Smooth muscle cell (in vitro differentiated cells): ENCODE data around the gene SCRN1. TPM values are rescaled to one million over a fixed set of nuclear protein-coding genes. Genes with fewer than 3 reads are reported as not detected.

Experiments
- polyA plus RNA-seq: library from polyadenylated mRNA; unstranded; fragments of >200 nt; fragmentation: Nextera tagmentation; extraction: Ambion mirVana; gene quantifications from 2 replicates; pipeline ENCODE4 v1.2.1, GENCODE V29; 2016
- small RNA-seq: library from RNA; depleted of rRNA; stranded (forward); fragments of <200 nt; gene quantifications from one replicate; pipeline ENCODE3, GENCODE V24; 2014
- total RNA-seq: library from RNA; depleted of rRNA; stranded (reverse); fragments of >200 nt; gene quantifications from 2 replicates; pipeline ENCODE4 v1.2.3, GENCODE V29; 2014

Gene SCRN1
- total and polyA plus RNA-seq, 2 experiments from 2014 or later: 67.5 to 84.9 TPM

Small RNAs within 50 kb of the gene (small RNA-seq; reads per million reads assigned to genes)
- not detected for gene RF01210

Other genes starting within 250 kb of the SCRN1 start
- 0.22 TPM in 1 of 2 replicates, not detected in the other for gene WIPF3, start 183.3 kb downstream of the SCRN1 start, total RNA-seq
- 0.31 TPM in 1 of 2 replicates, not detected in the other for gene WIPF3, start 183.3 kb downstream of the SCRN1 start, polyA plus RNA-seq
- 111 and 153 TPM in 2 replicates for gene FKBP14, start 36.9 kb upstream of the SCRN1 start, total RNA-seq
- 74.2 and 90.1 TPM in 2 replicates for gene FKBP14, start 36.9 kb upstream of the SCRN1 start, polyA plus RNA-seq
- 20.4 and 24.7 TPM in 2 replicates for gene PLEKHA8, start 38.6 kb upstream of the SCRN1 start, total RNA-seq
- gene PLEKHA8, start 38.6 kb upstream of the SCRN1 start, polyA plus RNA-seq: 10.0 and 14.6 TPM in 2 replicates
- 3.9 and 13.1 TPM in 2 replicates for gene MTURN, start 145.2 kb upstream of the SCRN1 start, total RNA-seq
- gene MTURN, start 145.2 kb upstream of the SCRN1 start, polyA plus RNA-seq: 3.1 and 5.9 TPM in 2 replicates